WTC11 (cell line): ENCODE results near the gene FAF1.

Experiments
- CTCF ChIP-seq: fragments of 200-600 bp; IDR thresholded peaks from 2 replicates; pipeline ENCODE4 v1.8.0; 2022; ENCODE audit warnings: antibody characterized with exemption
- ETV6 ChIP-seq: sonication (generic); formaldehyde crosslinking; IDR thresholded peaks from 2 replicates; pipeline ENCODE4 v1.8.1; 2022; ENCODE audit warnings: mild to moderate bottlenecking, missing genetic modification reagents
- JUN ChIP-seq: sonication (generic); formaldehyde crosslinking; IDR thresholded peaks from 2 replicates; pipeline ENCODE4 v1.8.0; 2023; ENCODE audit warnings: mild to moderate bottlenecking, missing genetic modification reagents
- MXD4 ChIP-seq: fragments of 250-450 bp; sonication (Bioruptor Pico); IDR thresholded peaks from 2 replicates; pipeline ENCODE4 v1.8.0; 2021; ENCODE audit warnings: mild to moderate bottlenecking, moderate library complexity, borderline replicate concordance
- NFE2L1 ChIP-seq: sonication (generic); formaldehyde crosslinking; IDR thresholded peaks from 2 replicates; pipeline ENCODE4 v1.8.1; 2023; ENCODE audit warnings: missing genetic modification reagents
- RELA ChIP-seq: sonication (generic); formaldehyde crosslinking; IDR thresholded peaks from 2 replicates; pipeline ENCODE4 v1.8.1; 2022; ENCODE audit warnings: missing genetic modification reagents, mild to moderate bottlenecking, borderline replicate concordance
- TCF7 ChIP-seq: sonication (generic); formaldehyde crosslinking; IDR thresholded peaks from 2 replicates; pipeline ENCODE4 v1.8.0; 2022; ENCODE audit warnings: mild to moderate bottlenecking, low read depth, missing genetic modification reagents, moderate library complexity
- TEAD4 ChIP-seq: sonication (generic); formaldehyde crosslinking; IDR thresholded peaks from 2 replicates; pipeline ENCODE4 v1.8.0; 2022; ENCODE audit warnings: mild to moderate bottlenecking, missing genetic modification reagents
- USF1 ChIP-seq: sonication (generic); formaldehyde crosslinking; IDR thresholded peaks from 2 replicates; pipeline ENCODE4 v1.8.0; 2022; ENCODE audit warnings: mild to moderate bottlenecking, missing genetic modification reagents
- TF ChIP-seq, protein P1 (sequence below): sonication (generic); formaldehyde crosslinking; IDR thresholded peaks from 2 replicates; pipeline ENCODE4 v1.8.1; 2023; ENCODE audit warnings: mild to moderate bottlenecking, moderate library complexity, missing genetic modification reagents

GRCh38 chr1:50634251-50634650, 325.8 kb downstream of the FAF1 start:
- TF ChIP-seq, protein P1, sequence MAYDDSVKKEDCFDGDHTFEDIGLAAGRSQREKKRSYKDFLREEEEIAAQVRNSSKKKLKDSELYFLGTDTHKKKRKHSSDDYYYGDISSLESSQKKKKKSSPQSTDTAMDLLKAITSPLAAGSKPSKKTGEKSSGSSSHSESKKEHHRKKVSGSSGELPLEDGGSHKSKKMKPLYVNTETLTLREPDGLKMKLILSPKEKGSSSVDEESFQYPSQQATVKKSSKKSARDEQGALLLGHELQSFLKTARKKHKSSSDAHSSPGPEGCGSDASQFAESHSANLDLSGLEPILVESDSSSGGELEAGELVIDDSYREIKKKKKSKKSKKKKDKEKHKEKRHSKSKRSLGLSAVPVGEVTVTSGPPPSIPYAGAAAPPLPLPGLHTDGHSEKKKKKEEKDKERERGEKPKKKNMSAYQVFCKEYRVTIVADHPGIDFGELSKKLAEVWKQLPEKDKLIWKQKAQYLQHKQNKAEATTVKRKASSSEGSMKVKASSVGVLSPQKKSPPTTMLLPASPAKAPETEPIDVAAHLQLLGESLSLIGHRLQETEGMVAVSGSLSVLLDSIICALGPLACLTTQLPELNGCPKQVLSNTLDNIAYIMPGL (CRISPR knock-in tag): no peak
- no peak for TF ChIP-seq RELA
- no peak for TF ChIP-seq NFE2L1 (CRISPR knock-in tag)
- no peak for TF ChIP-seq TEAD4
- TF ChIP-seq ETV6 (CRISPR knock-in tag): no peak
- no peak for TF ChIP-seq CTCF
- no peak for TF ChIP-seq USF1
- TF ChIP-seq MXD4 (CRISPR knock-in tag): no peak
- no peak for TF ChIP-seq TCF7 (CRISPR knock-in tag)
- TF ChIP-seq JUN (CRISPR knock-in tag): no peak
